Nephron (organoid): ENCODE measurements around the gene REPS2.
A peak's percentile ranks its signal among the peaks of the same experiment; 100 is the strongest.

Source experiments
- H3K27ac Mint-ChIP-seq, 3 experiments: 2 replicates each; pipeline ENCODE4 v1.8.0; 2020; ENCODE audit warnings: mixed read lengths in 3 of 3, mild to moderate bottlenecking in 2 of 3, moderate library complexity in 1 of 3
- H3K27me3 Mint-ChIP-seq: 2 replicates; pipeline ENCODE4 v1.8.0; 2021; ENCODE audit warnings: low read depth, mild to moderate bottlenecking, moderate library complexity, mixed read lengths
- H3K36me3 Mint-ChIP-seq: 2 replicates; pipeline ENCODE4 v1.8.0; 2020; ENCODE audit warnings: low read depth, mixed read lengths
- H3K4me1 Mint-ChIP-seq: 2 replicates; pipeline ENCODE4 v1.8.0; 2020; ENCODE audit warnings: mixed read lengths
- H3K4me3 Mint-ChIP-seq, 3 experiments: 2 replicates each; pipeline ENCODE4 v1.8.0; 2020; ENCODE audit warnings: mild to moderate bottlenecking in 3 of 3, mixed read lengths in 3 of 3, moderate library complexity in 2 of 3
- H3K9me3 Mint-ChIP-seq: 2 replicates; pipeline ENCODE4 v1.8.0; 2020; ENCODE audit warnings: mixed read lengths
- CTCF ChIP-seq, 3 experiments: fragments of 200-600 bp; sonication (generic); IDR thresholded peaks; one replicate each; pipeline ENCODE4 v1.5.0; 2021; ENCODE audit warnings: antibody characterized with exemption in 3 of 3; ENCODE audit not compliant: unreplicated experiment in 3 of 3

The REPS2 gene

DNA sequence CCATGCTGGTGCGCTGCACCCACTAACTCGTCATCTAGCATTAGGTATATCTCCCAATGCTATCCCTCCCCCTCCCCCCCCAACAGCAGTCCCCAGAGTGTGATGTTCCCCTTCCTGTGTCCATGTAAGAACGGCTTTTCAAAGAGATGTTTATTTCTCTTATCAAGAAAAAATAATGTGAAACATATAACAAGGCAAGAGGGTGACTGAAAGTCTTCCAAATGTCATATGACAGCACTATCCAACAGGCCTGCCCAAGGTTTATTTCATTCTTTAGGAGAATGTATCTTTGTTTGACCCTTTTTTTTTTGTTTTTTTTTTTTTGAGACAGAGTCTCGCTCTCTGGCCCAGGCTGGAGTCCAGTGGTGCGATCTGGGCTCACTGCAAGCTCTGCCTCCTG is 29.9 kb upstream of the REPS2 start:
- no peak for TF ChIP-seq CTCF (IDR thresholded peaks at IDR 0.05; ENCODE audit: unreplicated experiment in 3 of 3)
- peaks cover 6% of the 10 kb centered on the region for H3K4me1 Mint-ChIP-seq
- peaks cover 2% of the 10 kb centered on the region for H3K9me3 Mint-ChIP-seq
- H3K36me3 Mint-ChIP-seq: no peaks in the 10 kb centered on the region
- no peak overlapping the region for H3K4me3 Mint-ChIP-seq
- no peak overlapping the region for H3K27ac Mint-ChIP-seq
- H3K27me3 Mint-ChIP-seq: no peaks in the 10 kb centered on the region

DNA sequence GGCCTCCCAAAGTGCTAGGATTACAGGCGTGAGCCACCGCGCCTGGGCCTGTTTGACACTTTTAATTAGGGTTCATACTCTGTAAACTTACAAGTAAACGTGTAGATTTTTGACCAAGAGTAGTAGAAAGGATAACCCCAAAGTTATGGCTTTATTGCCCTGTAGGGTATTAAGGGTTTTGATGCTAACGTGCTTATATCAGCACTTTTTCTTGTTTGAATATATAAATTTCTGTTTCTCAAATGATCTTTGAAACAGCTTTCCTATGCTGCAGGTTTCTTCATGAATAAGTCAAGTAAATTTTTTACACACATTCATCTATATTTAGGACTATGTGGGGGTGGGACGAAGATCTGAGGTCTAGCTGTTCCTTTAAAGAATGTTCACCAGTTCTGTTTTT is 29.3 kb upstream of the REPS2 start:
- H3K4me1 Mint-ChIP-seq: peaks cover 6% of the 10 kb centered on the region
- H3K27ac Mint-ChIP-seq: no peak overlapping the region
- no peak overlapping the region for H3K4me3 Mint-ChIP-seq
- H3K36me3 Mint-ChIP-seq: no peaks in the 10 kb centered on the region
- peaks cover 2% of the 10 kb centered on the region for H3K9me3 Mint-ChIP-seq
- no peak for TF ChIP-seq CTCF (IDR thresholded peaks at IDR 0.05; ENCODE audit: unreplicated experiment in 3 of 3)
- no peaks in the 10 kb centered on the region for H3K27me3 Mint-ChIP-seq

GRCh38 chrX:16918979-16919378 is 27.5 kb upstream of the REPS2 start:
- peaks cover 6% of the 10 kb centered on the region for H3K4me1 Mint-ChIP-seq
- no peak for TF ChIP-seq CTCF (IDR thresholded peaks at IDR 0.05; ENCODE audit: unreplicated experiment in 3 of 3)
- H3K27me3 Mint-ChIP-seq: no peaks in the 10 kb centered on the region
- no peak overlapping the region for H3K27ac Mint-ChIP-seq
- H3K9me3 Mint-ChIP-seq: peaks cover 2% of the 10 kb centered on the region
- H3K4me3 Mint-ChIP-seq: no peak overlapping the region
- no peaks in the 10 kb centered on the region for H3K36me3 Mint-ChIP-seq

DNA sequence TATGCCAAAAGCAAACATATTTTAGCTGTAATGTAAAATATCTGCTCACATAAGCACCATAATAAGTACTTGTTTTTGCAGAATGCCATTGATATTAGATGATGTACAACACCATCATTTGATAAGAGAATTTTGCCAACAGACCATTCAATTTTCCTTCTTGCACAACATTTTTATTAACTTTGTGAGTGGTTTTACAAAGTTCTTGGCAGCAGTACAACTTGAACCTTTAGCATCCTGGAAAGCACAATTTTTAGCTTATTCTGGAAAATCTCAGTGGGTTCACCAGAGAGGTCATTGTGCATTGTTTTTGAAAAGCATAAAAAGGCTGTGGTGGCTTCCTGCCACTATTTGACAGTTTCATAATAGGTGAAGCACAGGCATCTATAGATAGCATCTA is 26.4 kb upstream of the REPS2 start:
- Mint-ChIP-seq H3K4me1 (peaks cover 6% of the 10 kb centered on the region), H3K36me3 (no peaks in the 10 kb centered on the region), H3K27ac (peak overlapping the region in 2 of 3 experiments; percentile 18 to 46), H3K27me3 (no peaks in the 10 kb centered on the region), H3K4me3 (no peak overlapping the region), H3K9me3 (peaks cover 7% of the 10 kb centered on the region)
- TF ChIP-seq CTCF (IDR thresholded peaks at IDR 0.05; ENCODE audit: unreplicated experiment in 3 of 3): no peak

DNA sequence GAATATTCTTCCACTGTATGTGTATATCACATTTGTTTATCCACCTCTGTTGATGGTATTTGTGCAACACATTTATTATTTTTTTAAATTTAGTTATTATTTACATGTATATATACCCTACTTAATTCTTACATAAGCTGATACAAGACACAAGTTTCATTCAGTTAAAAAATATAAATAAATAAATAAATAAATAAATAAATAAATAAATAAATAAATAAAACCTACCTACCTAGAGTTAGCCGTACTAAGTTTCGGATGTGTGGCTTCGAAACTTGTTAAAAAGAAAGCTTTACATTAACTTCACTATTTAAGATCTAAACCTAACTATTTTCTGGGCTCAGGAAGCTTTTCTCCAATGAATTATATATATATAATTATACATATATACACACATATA is 23.3 kb upstream of the REPS2 start:
- Mint-ChIP-seq H3K4me3 (no peak overlapping the region), H3K27ac (no peak overlapping the region), H3K9me3 (peaks cover 9% of the 10 kb centered on the region), H3K4me1 (peaks cover 6% of the 10 kb centered on the region), H3K27me3 (no peaks in the 10 kb centered on the region), H3K36me3 (no peaks in the 10 kb centered on the region)
- TF ChIP-seq CTCF (IDR thresholded peaks at IDR 0.05; ENCODE audit: unreplicated experiment in 3 of 3): no peak

DNA sequence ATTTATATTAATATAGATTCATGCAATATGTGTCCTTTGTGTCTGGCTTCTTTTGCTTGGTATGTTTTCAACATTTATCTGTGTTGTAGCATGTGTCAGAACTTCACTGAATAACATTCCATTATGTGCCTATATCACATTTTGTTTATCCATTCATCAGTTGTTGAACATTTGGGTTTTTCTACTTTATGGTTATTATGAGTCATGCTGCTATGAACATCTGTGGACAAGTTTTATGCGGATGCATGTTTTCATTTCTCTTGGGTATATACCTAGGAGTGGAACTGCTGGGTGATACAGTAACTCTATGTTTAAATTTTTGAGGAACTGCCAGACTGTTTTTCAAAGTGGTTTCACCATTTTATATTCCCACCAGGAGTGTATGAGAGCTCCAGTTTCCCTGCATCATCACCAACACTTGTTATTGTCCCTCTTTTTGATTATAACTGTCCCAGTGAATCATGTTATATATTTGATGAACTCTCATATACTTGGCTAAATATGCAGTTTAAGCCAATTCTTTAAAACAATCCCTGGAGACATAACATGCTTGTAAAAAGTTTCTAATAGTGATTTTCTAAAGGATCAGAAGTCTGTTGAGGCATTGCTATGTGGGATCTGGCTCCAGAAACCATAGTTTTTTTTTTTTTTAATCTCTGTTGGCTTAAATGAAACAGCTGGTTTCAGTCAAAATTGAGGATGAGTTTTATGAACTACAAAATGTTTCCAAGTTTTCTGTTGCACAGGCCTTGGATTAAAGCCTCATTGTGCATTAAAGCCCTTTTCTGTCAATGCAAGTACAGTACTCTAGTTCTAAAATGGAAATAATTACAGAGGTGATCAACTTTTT is 21.6 kb upstream of the REPS2 start:
- Mint-ChIP-seq H3K27me3 (no peaks in the 10 kb centered on the region), H3K27ac (peak overlapping the region in 2 of 3 experiments; percentile 70 to 71), H3K9me3 (peaks cover 7% of the 10 kb centered on the region), H3K4me1 (peaks cover 7% of the 10 kb centered on the region), H3K4me3 (no peak overlapping the region), H3K36me3 (no peaks in the 10 kb centered on the region)
- TF ChIP-seq CTCF (IDR thresholded peaks at IDR 0.05; ENCODE audit: unreplicated experiment in 3 of 3): no peak
